Midbrain (tissue), 1 donor: ENCODE data around the gene TKFC.
"Not testable (repeated sequence)": the region's sequence is repeated elsewhere in the genome, so short reads cannot be mapped to it uniquely, and the experiment has no call there.

Experiments used
- DNase-seq: peaks from one replicate; lab custom pipeline; 2025; lab: John Stamatoyannopoulos, UW

The TKFC gene

DNA sequence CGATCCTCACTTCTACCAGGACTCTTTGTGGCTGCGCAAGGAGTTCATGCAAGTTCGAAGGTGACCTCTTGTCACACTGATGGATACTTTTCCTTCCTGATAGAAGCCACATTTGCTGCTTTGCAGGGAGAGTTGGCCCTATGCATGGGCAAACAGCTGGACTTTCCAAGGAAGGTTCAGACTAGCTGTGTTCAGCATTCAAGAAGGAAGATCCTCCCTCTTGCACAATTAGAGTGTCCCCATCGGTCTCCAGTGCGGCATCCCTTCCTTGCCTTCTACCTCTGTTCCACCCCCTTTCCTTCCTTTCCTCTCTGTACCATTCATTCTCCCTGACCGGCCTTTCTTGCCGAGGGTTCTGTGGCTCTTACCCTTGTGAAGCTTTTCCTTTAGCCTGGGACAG is 35.6 kb downstream of the TKFC start:
- DNase-seq: no peak

GRCh38 chr11:61369372-61370348 is 36.6 kb downstream of the TKFC start:
- peak; percentile 12 for DNase-seq

- no peak for DNase-seq
Measured at GRCh38 chr11:61370349-61371005, 37.4 kb downstream of the TKFC start.

DNA sequence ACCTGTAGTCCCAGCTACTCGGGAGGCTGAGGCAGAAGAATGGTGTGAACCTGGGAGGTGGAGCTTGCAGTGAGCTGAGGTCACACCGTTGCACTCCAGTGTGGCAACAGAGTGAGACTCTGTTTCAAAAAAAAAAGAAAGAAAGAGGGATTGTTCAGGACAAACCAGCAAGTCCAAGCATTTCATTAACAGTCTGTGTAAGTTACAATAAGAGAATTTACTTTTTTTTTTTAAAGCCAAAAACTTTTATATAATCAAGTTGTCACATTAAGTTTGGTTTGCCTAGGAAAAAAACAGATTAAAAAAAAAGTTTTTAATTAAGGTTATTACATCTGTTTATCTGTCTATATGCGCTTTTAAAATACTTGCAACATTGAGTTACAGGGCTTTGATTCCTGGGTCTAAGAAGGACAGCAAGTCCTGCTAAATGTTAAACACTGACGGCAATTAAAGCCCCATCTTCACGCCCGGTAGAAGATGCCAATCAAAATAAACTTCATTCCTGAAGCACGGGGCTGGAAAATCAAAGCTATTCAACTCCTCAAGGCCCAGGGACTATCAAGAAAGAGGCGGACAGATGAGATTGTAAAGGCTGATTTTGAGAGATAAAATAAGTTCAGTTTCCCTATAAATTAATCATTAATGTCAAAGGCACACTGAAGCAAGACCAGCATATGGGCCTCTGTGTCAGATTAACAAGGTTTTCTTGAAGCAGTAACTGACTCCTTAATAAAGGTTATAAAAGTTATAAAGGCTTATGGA is 39.8 kb downstream of the TKFC start:
- no peak for DNase-seq

- no peak for DNase-seq
Measured at GRCh38 chr11:61375761-61376108, 42.7 kb downstream of the TKFC start.

DNA sequence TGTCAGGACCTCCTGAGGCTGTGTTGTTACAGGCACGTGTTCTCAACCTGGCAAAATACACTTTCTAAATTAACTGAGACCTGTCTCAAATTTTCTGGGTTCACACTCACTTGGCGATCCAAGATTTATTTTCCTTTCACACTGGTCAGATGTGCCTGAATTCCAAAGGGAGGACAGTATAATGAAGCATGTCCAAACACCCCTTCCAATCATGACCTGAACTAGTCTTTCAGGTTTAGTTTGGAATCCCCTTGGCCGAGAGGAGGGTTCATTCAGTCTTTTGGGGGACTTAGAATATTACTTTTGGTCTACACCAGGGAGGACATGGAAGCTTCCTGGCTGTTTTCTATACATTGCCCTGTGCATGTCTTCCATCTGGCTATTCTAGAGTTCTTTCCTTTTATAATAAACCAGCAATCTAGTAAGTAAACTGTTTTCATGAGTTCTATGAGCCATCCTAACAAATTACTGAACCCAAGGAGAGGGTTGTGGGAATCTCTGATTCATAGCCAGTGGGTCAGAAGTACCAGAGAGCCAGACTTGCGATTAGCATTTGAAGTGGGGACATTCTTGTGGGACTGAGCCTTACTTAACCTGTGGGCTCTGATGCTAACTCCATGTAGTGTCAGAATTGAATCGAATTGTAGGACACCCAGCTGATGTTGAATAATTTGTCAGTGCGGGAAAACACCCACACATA is 44.6 kb downstream of the TKFC start:
- no peak for DNase-seq

GRCh38 chr11:61378713-61379313 is 45.8 kb downstream of the TKFC start:
- peak; percentile 7 for DNase-seq

DNA sequence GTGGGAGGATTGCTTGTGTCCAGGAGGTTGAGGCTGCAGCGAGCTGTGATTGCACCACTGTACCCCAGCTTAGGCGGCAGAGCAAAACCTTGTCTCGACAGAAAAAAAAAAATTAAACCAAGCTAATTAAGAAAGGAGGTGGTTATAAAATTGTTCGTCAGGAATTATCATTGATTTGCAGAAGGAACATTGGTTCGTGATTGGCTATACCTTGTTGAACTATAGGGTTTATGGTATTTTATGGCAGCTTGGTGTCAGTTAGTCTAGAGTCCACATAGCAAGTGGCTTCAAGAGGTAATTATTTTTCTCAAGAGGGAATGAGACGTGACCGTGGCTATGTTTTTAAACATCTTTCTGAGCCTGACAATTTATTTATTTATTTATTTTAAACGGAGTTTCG is 47.9 kb downstream of the TKFC start:
- no peak for DNase-seq

DNA sequence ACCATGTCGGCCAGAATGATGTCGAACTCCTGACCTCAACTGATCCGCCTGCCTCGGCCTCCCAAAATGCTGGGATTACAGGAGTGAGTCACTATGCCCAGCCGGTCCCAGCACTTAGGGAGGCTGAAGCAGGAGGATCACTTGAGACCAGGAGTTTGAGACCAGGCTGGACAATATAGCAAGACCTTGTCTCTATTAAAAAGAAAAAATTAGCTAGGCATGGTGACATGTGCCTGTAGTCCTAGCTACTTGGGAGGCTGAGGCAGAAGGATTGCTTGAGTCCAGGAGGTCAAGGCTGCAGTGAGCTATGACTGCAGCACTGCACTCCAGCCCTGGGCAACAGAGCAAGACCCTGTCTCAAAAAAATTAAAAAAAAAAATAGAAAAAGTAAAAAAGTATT is 50.8 kb downstream of the TKFC start:
- not testable (repeated sequence) for DNase-seq

DNA sequence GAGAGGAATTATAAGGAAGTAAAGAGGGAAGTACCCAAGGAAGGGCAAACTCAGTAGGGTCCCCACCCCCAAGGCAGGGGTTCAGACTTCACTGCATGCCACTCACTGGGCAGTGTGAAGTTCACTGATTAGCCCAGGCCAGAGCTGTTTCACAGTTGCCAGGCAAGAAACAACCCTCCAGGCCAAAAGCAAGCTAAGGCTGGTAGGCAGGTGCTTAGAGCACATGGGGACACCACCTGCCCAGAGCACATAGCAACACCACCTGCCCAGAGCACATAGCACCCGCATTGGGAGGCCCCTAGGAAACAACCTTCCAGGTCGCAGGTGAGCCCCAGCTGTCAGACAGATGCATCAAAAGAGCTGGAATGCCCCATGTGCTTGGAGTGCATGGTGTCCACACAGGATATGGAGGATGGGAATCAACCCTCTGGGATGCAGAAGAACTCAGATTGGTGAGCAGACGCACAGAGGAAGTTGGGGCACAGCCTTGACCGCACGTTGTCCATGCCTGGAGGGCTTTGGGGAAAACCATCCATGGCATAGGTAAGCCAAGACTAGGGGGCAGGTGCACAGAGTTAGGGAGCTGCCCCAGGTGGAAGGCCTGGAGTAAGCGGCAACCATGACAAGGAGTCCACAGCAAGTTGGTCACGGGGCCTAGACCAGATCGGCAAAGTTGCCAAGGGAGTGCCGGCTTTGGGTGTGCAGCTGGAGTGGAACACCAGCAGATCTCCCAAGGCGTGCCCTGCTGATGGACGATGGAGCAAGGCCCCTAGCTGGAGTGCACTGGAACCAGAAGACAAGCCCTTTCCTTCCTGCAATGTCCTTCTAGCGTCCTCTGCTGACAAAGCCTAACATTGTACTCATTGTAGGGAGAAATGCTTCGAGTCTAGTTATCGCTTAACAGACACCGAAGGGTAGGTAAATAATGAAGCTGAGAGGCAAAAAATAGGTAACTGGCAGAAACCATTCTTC is 51.5 kb downstream of the TKFC start:
- no peak for DNase-seq

GRCh38 chr11:61390161-61390560 is 57.1 kb downstream of the TKFC start:
- no peak for DNase-seq

DNA sequence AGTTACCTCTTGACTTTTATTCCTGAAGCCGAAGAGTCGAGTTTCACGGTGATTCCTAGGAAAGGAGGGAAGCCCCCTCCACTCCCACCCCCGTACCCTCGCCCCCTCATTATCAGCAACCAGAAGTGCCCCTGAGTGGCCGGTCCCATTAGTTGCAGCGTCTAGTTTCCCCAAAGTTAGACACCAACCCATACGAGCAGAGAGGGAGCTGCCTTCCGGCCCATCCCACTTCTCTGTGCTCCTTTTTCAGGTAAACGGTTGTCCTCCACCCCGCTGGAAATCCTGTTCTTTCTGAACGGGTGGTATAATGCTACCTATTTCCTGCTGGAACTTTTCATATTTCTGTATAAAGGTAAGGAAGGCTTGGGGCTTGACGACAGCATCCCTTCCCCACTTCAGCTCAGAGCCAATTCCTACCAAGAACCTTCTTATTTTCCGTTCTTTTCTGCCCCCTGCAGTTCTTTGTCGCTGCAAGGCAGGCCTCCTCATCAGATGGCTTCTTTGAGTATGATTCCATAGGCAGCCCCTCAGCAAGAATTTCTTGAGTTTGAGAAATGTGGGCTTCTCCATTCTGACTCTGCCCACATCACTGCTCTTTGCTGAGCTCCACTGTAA is 60.1 kb downstream of the TKFC start:
- no peak for DNase-seq
